GM13976 (cell line): Measurements from ENCODE around the gene SPTBN1.

Experiments used
- DNase-seq: peaks from one replicate; pipeline ENCODE4 v3.0.0; 2012; ENCODE audit warnings: low spot score
- CTCF ChIP-seq: IDR thresholded peaks from 2 replicates; pipeline ENCODE4 v1.5.1; 2012; ENCODE audit warnings: borderline replicate concordance, mild to moderate bottlenecking; ENCODE audit not compliant: insufficient read depth; ENCODE audit errors: extremely low read depth, missing control alignments, control extremely low read depth
- in situ Hi-C: fragments of 300-500 bp; cut with MboI; formaldehyde crosslinking; loops from one replicate; pipeline ENCODE4 v1.12.0; 2022; ENCODE audit warnings: low sequenced_read_pairs, mixed read lengths, inconsistent platforms; ENCODE audit not compliant: unreplicated experiment

The SPTBN1 gene

GRCh38 chr2:54579061-54579681 is 123.0 kb downstream of the SPTBN1 start:
- no peak for DNase-seq
- in situ Hi-C loops, result no loop called here
- TF ChIP-seq CTCF, result no peak

- in situ Hi-C loops, result no loop called here
- DNase-seq, result no peak
- TF ChIP-seq CTCF, result no peak
Measured at GRCh38 chr2:54579682-54580620, 123.8 kb downstream of the SPTBN1 start.

GRCh38 chr2:54581326-54582039 is 125.4 kb downstream of the SPTBN1 start:
- no peak for DNase-seq
- TF ChIP-seq CTCF, result no peak
- in situ Hi-C loops, result no loop called here

GRCh38 chr2:54582987-54583386 is 126.9 kb downstream of the SPTBN1 start:
- no peak for TF ChIP-seq CTCF
- DNase-seq, result no peak
- in situ Hi-C loops, result no loop called here

GRCh38 chr2:54584598-54584997 is 128.5 kb downstream of the SPTBN1 start:
- no peak for DNase-seq
- in situ Hi-C loops, result no loop called here
- TF ChIP-seq CTCF, result no peak

- TF ChIP-seq CTCF, result no peak
- no peak for DNase-seq
- in situ Hi-C loops, result no loop called here
Measured at GRCh38 chr2:54585136-54585733, 129.1 kb downstream of the SPTBN1 start.
